Dedifferentiated amniotic fluid mesenchymal stem cell (primary cell): ENCODE measurements around the gene ATXN1.

ENCODE experiments used
- DNase-seq: peaks from one replicate; pipeline ENCODE4 v3.0.0-alpha.2; 2016; ENCODE audit errors: extremely low spot score

ATXN1 gene

DNA sequence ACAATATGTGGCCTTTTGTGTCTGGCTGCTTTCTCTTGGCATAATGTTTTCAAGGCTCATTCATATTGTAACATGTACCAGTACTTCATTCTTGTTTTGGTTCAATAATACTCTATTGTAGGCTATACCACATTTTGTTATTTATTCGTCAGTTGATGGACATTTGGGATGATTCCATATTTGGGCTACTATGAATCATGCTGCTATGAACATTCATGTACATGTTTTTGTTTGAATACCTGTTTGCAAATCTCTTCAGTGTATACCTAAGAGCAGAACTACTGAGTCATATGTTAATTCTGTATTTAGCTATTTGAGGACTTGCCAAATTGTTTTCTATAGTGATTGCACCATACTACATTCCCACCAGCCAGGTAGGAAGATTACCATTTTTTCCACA is 263.0 kb downstream of the ATXN1 start:
- DNase-seq, result no peak

DNA sequence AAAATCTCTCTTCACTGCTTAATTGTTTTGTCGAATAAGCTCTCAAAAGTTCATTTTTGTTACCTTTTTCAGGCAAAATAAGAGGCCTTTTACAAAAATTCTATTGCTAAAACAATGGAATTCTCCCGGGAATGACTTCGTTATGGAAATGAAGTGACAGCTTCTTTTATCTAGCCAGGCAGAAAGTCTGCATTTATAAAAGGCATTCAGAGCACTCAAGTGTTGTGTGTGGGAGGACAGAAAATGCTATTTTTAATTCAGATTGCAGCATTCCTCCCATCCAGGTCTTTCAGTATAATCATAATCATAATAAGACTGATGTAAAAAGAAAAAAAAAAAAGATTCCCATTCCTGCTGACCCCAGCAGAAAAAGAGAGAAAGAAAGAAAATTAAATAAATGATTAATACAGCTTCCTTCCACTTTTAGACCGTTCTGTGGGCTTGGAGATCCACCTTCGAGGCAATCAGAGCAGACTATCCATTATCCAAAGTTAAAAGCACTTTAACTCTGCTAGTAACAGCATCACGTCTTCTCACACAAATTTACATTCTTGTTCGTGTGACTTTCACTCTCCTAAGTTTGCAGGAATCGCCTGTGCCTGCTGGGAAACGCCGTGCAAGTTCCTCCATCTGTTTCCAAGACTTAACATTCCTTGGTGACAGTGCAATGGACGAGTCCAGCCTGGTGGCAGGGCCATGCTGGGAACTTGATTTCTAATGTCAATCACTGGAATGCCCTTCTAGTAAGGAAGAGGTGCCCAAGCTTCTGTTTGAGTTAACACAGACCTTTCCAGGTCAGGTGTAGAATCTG is 264.1 kb downstream of the ATXN1 start:
- no peak for DNase-seq

DNA sequence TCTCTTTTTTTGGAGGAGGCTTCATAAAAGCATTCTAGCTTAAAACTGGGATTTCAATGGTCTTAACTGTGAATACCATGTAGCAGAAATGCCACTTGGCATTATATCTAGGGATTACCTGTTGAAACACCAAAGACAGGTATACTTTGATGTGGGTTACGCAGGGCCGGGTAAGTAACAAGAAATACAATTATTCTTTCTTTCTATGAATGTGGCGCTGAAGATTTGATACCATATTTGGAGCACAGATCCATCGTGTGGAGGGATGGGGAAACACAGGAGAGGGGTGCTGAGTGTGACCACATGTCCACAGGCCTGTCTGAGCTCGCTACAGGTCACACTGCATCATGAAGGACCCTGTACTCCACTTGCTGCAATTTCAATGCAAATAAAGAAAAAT is 265.1 kb downstream of the ATXN1 start:
- DNase-seq, result no peak

DNA sequence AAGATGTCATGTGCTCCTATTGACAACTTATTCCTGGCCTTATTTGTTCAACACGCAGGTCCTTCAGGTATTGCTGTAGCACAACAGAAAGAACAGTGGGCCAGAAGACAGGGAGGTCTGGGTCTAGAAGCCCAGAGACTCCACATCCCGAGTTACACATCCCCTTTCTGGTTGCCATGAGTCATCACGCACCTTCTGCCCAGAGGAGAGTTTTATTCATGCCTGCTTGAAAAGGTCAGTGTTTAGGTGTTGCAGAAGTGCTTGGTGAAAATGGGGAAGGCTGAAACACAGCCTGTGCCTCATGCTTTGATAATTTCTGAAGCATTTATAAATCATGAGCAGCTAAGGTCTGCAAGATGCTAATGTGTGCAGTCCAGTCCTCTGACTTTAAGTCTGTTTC is 266.5 kb downstream of the ATXN1 start:
- DNase-seq, result no peak

DNA sequence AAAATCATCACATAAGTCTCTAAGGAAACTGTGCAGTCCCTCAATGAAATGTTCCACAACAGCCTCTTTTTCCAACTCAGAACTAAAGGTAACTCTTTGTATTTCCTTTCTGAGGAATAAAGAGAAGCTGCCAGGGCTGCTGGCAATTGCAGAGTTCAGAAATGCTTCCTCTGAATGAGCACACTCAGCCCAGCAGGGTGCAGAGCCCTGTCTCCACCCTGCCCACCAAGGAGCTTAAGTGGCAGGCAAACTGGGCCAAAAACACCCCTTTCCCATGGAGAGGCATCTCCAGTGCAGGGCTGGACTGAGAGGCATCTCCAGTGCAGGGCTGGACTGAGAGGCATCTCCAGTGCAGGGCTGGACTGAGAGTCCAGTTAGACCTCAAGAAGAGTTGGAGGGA is 267.5 kb downstream of the ATXN1 start:
- no peak for DNase-seq

DNA sequence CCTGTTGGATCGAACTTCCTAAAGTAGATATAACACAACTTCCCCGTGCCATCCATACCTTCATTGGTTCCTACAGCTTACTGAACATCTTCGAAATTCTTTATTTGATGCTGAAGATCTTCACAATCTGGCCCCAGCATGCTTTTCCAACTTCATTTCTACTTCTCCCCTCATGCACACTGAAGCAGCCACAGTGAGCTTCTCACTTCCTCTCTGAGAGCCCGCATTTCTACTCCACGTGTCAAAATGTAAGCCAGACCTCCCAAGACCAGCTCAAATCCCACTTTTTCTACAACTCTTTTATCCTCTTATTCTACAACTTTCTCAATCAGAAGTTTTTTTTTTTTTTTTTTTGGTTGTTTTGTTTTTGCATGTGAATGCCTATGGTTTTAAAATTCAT is 268.1 kb downstream of the ATXN1 start:
- no peak for DNase-seq

DNA sequence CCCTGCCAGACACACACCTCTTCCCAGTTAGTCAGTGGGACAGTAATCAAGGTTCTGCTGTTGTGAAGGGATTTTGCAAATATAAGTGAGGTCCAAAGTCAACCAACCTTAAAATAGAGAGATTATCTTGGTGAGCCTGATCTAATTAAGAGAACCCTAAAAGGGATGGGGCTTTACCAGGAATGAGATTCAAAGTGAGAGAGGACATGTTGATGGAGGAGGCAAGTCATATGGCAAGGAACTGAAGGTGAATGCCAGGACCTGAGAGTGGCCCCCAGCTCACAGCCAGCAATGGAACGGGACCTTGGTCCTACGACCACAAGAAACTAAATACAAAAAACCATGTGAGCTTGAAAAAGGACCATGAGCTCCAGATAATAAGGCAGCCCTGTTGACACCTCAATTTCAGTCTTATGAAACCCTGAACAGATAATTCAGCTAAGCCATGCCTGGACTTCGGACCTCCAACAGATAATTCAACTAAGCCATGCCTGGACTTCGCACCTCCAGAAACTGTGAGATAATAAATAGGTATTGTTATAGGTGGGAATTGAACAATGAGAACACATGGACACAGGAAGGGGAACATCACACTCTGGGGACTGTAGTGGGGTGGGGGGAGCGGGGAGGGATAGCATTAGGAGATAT is 269.5 kb downstream of the ATXN1 start:
- no peak for DNase-seq

DNA sequence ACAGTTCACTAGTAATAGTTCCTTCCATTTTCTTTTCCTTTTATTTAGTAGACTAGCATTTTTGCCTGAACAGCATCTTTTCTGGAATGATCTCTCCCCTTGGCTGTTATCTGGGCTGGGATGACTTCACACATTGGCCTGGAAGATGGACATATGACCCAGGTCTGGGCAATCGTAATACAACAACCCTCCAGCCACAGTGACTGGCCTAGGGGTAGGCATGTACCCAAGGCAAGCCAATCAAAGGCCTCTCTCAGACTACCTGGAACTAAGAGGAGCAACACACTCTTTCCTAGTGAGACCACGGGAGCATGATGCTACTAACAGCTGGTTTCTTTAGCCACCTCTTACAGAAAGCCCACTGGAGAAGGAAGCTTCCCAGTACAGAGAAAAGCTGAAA is 270.6 kb downstream of the ATXN1 start:
- no peak for DNase-seq

DNA sequence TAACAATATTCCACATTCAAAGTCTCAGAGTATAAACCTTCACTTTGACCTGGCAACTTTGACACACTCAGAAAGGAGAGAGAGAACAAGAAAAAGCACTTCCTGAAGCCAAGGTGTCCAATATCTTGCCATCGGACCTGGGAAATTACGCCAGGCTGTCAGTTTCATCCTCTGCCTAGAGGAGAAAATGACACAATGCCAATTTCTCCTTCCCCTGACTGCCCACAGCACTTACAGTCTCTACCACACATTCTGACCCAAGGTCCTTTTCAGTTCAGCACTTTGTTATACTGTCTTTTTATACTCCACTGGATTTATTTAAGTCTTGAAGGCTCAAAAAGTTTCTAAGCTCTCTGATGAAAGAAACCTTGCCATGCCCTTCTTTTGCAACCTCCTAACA is 272.4 kb downstream of the ATXN1 start:
- DNase-seq, result no peak

DNA sequence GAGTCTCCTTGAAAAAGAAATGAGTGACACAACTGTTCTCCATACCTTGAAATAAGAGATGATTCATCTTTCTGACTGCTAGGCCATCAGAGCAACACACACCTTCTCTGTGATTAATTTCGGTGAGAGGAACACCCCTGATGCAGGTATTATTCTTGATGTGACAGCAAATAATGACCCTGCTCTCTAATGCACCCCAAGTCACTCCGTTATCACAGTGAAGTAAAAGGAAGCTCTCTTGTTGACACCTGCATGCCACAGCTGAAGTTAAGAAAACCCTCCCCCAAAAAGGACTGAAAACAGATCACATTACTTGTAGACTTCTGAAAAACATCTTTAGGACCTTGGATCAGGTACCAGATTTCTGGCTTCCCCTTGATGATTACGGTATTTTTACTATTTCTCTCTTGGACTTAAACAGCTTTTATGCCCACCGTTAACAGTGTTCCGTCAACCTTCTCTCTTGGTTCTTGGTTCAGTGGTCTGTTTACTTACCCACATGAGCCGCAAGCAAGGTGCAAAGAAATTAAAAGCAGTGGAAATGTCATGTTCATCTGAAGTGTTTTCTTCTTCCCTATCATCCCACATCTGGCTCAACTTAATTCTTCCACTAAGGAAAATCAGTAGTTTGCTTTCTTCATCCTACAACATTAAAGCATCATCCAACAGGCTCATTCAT is 273.1 kb downstream of the ATXN1 start:
- DNase-seq, result no peak

DNA sequence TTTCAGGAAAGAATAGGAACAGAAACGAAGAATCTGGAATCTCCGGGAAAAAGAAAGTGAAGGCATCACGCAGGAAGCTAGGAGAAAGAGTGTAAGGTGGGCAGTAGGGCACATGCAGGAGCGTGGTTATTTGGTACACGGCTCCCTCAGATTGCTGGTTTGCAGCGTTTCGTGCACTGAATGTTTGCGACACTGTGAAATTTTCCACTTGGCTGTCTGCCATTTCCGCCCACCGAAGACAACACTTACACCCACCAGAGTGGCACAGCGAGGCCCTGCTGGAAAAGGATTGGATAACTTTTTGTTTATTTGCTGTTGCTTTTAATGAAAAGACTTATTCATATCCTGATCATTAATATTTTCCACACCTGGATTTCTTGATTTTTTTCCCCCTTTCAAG is 274.6 kb downstream of the ATXN1 start:
- no peak for DNase-seq

DNA sequence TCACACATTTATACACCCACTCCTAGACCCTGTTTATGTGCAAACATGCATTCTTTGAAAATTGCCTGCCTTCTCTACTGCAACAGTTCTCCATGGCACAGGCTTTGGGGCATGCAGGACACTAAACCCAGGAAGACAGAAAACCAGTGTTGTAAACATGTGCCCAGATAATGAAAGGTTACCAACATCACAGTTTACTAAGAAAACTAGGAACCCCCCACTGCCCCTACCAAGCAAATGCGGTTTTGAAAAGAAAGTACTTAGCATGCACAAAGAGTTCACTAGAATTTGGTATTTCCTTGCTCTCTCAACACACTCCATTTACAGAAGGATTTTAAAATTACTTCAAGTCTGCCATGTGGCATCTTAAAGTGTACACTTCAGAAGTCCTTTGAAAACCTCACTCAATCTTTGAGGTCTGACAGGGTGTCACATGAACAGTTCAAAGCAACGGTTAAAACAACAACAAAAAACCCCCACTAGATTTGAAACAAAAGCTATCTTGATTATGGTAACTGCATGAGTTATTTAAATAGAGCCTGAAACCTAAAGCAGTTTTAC is 277.9 kb downstream of the ATXN1 start:
- DNase-seq, result no peak

DNA sequence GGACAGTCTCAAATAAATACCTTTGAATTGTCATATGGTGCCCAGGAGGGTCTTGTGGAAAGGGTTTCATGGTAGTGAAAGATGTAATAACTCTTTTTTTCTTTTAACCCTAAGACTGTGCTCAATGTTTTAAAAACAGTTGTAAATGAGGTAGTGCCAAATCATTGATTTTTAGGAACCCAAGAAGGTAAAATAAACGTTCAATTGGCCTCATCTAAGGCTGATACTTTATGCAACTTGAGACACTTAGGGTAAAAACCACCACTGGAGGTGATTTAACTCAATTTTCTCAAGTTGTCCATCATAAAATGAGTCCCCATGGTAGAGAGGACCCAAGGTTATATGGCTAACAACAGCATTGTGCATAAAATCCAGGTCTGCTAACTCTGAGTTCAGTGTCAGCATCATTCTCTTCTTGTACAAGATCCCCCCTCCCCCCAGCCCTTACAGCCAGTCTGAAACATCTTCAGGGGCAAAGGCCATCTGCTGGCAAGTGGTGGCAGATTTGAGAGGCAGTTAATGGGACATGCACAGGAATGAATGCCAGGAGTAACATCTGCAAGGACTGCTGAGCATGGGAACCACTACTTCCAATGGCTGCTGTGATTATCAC is 278.5 kb downstream of the ATXN1 start:
- no peak for DNase-seq

DNA sequence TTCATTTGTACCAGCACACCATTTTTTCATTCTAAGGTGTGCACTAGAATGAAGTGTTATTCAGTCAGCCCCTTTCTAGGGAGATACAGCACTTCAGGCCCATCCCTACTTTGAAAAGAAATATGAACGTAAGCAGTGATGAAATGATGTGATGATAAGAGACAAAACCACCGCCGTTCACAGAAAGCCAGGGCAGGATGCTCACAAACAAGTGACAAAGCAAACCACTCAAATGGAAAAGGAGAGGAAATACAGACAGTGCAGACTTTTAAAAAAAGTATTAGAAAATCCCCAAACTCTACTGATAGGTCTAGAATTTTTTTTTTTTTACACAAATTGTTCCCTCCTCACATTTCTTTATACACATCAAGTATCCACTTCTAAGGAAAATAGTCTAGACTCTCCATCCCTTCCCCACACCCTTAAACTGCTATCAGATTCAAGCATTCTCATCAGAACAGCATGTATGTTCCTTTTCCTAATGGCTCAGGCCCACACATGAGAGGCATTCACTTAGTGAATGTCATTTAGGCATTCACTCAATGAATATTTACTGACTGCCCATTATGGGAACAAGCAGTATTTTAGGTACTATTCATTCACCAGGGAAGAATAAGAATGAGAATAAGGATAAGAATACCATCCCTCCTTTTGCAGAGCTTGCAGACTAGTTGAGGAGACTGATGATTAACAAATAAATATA is 279.4 kb downstream of the ATXN1 start:
- no peak for DNase-seq

DNA sequence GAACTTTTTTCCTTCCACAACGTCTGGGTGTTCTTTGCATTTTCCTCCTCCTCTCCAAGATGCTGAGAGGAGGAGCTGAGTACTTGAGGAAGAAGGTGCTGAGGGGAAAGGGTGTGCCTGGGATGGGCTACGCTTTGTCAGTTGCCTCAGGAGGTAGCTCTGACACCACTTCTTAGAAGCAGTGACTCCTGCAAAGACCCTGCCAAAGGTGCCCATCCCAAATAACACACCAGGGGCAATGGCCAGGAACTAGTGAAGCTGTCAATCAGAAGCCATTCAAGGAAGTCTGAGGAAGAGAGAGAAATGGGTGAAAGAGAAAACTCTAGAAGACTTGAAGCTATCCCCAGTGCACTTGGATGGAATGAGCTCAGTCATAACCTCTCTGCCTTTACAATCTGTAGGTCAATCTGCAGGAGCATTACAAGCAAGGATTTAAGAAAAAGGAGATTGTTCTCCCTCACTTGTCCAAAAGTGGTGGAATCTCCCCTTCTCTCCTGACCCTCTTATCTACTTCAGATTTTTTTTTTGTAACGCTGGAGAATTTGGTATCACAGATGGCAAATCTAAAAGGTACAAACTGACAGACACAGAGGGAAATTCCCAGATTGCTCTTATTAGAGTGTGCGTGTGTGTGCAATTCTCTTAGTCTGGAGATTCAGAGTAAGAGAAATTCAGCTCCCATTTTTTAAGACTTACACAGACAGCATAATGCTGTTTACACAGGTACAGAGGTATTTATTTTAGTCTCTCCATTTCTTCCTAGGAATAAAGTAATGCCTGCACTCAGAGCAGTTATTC is 280.3 kb downstream of the ATXN1 start:
- DNase-seq, result no peak

DNA sequence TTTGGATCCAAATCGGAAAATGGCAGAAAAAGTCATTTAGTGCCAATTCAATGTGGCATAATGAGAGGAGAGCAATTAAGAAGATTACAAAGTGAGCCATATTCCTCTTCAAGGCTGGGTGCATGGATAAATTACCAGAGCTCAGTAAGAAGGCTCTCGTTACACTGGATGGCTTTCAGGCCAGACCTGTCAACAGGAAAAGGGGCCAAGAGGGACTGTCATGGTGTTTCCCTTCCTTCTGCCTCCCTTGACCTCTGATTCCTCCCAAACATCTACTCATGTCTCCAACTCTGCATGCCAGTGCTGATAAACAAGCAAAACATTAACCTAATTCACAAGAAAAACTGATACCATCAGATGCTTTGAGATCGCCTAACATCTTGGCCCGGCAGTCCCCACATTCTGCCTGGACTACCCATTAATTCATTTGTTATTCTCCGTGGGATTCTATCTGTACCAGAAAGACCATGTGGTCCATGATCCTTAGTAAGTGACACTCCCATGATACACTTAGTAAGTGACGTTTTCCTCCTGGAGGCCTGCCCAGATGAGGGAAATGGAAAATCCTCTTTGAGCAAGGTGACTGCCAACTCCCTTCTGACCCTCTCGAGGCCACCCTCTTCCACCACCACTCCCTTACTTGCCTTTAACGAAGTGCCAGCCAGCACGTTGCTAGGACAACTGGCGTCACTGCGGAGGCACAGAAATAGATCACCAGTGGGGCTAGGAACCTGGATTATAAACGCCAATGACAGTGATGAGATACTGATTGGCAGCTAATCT is 283.7 kb downstream of the ATXN1 start:
- DNase-seq, result no peak

DNA sequence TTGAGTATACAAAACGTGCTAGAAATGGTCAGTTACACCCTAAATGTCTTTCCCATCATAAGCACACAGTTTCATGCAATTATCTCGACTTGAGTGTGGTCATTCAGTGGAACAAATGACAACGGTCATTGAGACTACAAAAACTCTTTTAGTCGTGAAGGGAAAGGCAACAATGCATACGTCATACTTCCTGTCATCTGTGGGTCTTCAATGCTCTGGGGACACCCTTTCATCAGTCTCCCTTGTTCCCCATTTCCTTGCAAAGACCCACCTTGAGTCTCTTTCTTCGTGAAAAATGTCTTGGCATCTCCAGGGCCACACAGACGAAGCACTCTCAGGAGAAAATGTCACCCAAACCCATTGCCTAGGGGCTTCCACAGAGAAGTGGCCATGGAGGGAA is 284.4 kb downstream of the ATXN1 start:
- no peak for DNase-seq

DNA sequence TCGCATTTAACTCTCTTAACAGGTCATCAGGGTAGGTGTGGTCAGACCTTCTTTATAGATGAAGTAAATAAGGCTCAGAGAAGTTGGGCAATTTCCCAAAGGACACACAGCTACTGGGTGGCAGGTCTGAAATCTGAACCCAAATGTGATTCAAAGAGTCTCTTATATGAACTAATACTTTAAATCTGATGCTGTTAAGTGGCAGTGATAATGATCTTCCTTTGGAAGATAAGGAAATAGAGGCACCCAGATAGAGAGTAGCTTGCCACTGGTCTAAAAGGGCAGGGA is 285.8 kb downstream of the ATXN1 start:
- DNase-seq, result no peak

DNA sequence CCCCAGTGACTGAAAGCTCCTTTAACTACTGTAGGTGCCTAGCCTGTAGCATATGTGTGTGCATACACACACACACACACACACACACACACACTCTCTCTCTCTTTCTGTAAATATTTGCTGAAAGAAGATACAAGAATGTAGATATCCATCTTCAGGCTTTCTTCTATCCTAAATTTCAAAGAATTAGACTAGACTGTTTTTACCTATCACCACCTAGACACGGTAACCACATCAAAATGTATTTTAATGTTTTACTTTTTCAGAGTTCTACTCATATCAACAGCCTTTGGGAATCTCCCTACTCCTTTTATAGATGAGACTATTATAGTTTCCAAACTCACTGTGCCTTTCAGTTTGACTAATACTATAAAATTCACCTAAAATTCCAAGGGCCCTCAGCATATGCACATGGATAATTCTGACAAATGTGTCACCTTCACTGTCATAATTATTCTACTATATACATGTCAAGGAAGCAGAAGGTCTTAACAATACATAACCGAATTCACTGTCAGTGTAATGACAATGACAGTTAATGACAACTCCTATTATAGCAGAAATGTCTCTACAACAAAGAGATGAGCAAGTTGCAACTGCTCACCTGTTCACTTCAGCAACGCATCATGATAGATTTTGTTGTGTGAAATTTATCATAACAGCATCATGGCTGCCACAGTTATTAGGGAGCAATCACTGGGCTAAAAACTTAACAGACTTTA is 286.3 kb downstream of the ATXN1 start:
- no peak for DNase-seq
